Natural killer cell (primary cell): ENCODE results near the gene PRDM1. TPM values are rescaled to one million over a fixed set of nuclear protein-coding genes. Genes with fewer than 3 reads are reported as not detected.

Source experiments
- ATAC-seq, 3 donors: fragments of 150-1000 bp in 2 of 3; fragments of 200-7000 bp in 1 of 3; cut with Tn5 transposase; 1 replicate in 1 of 3; 2 replicates in 2 of 3; pipeline ENCODE4 v1.10.0; 2021; ENCODE audit warnings: mild to moderate bottlenecking in 2 of 3, moderate library complexity in 2 of 3
- DNase-seq, 2 donors: peaks; one replicate each; pipeline versions ENCODE4 v3.0.0 to v3.0.0-alpha.2; 2013 to 2021; ENCODE audit warnings: mixed read lengths in 1 of 2
- H3K27ac ChIP-seq: one replicate; pipeline ENCODE4 v1.5.1; 2013; ENCODE audit warnings: mild to moderate bottlenecking, low read length
- H3K27me3 ChIP-seq: one replicate; pipeline ENCODE4 v1.6.1; 2013; ENCODE audit warnings: low read length; ENCODE audit not compliant: control insufficient read depth, insufficient read depth
- H3K36me3 ChIP-seq: one replicate; pipeline ENCODE4 v1.6.1; 2013; ENCODE audit warnings: low read length; ENCODE audit not compliant: control insufficient read depth, insufficient read depth
- H3K4me1 ChIP-seq: one replicate; pipeline ENCODE4 v1.6.1; 2013; ENCODE audit warnings: low read length; ENCODE audit not compliant: control insufficient read depth, insufficient read depth
- H3K4me3 ChIP-seq: one replicate; pipeline ENCODE4 v1.5.1; 2013; ENCODE audit warnings: low read length
- H3K9me3 ChIP-seq: one replicate; pipeline ENCODE4 v1.6.1; 2013; ENCODE audit warnings: low read length; ENCODE audit not compliant: control insufficient read depth, insufficient read depth
- H3K27ac Mint-ChIP-seq, 2 donors: one replicate each; pipeline ENCODE4 v1.8.0; 2022; ENCODE audit warnings: mild to moderate bottlenecking in 2 of 2, mixed read lengths in 2 of 2, moderate library complexity in 1 of 2
- H3K27me3 Mint-ChIP-seq, 2 donors: one replicate each; pipeline ENCODE4 v1.8.0; 2022; ENCODE audit warnings: low read depth in 2 of 2, mixed read lengths in 2 of 2
- H3K36me3 Mint-ChIP-seq: one replicate; pipeline ENCODE4 v1.8.0; 2022; ENCODE audit warnings: mixed read lengths
- H3K4me1 Mint-ChIP-seq, 2 donors: one replicate each; pipeline ENCODE4 v1.8.0; 2022; ENCODE audit warnings: mixed read lengths in 2 of 2
- H3K4me3 Mint-ChIP-seq: one replicate; pipeline ENCODE4 v1.8.0; 2022; ENCODE audit warnings: mild to moderate bottlenecking, moderate library complexity, mixed read lengths
- H3K9me3 Mint-ChIP-seq, 2 donors: one replicate each; pipeline ENCODE4 v1.8.0; 2022; ENCODE audit warnings: mixed read lengths in 2 of 2
- CTCF ChIP-seq: fragments of 200-600 bp; IDR thresholded peaks from one replicate; pipeline ENCODE4 v1.8.0; 2022; ENCODE audit warnings: antibody characterized with exemption
- WGBS: methylation state at CpG from one replicate; pipeline ENCODE4 v1.1.7; 2013; ENCODE audit warnings: missing lambda C conversion rate; ENCODE audit not compliant: insufficient coverage; 5-methylcytosine and 5-hydroxymethylcytosine counted together
- intact Hi-C: fragments of 100-400 bp; cut with micrococcal nuclease; formaldehyde crosslinking; loops from one replicate; pipeline ENCODE4 v1.14.2; 2022
- total RNA-seq, 4 donors: library from RNA; stranded (reverse); fragments of 120-200 nt in 1 of 4; gene quantifications; one replicate each; pipeline versions ENCODE4 v1.2.3 to v1.2.4, GENCODE V29; 2013 to 2022

Gene PRDM1
- total RNA-seq, 3 donors from 2014 or later (not counting 1 experiment from before 2014, with no cell fraction given), result 165 to 180 (median 177) TPM

- Histone ChIP-seq H3K27ac (peak overlapping the region; percentile 68), H3K4me1 (peaks cover 9% of the 10 kb centered on the region), H3K36me3 (no peaks in the 10 kb centered on the region), H3K4me3 (peak overlapping the region; percentile 9), H3K27me3 (no peaks in the 10 kb centered on the region), H3K9me3 (no peaks in the 10 kb centered on the region)
- no peak for TF ChIP-seq CTCF
- Mint-ChIP-seq H3K27ac (peak overlapping the region; percentile 98 to 99), H3K27me3 (no peaks in the 10 kb centered on the region), H3K9me3 (no peaks in the 10 kb centered on the region), H3K36me3 (peaks cover 9% of the 10 kb centered on the region), H3K4me3 (peak overlapping the region; percentile 84), H3K4me1 (peaks cover 75 to 83% of the 10 kb centered on the region in 2 donors)
- WGBS, result 69% methylated on average over 3 of the region's 7 CpGs
- intact Hi-C loops, result no loop called here
- ATAC-seq (peak; percentile 32 to 38 (median 35)), DNase-seq (peak in 1 of 2 donors; percentile 63)
These were observed 8.3 kb downstream of the PRDM1 start for GRCh38 chr6:106094261-106094963.

DNA sequence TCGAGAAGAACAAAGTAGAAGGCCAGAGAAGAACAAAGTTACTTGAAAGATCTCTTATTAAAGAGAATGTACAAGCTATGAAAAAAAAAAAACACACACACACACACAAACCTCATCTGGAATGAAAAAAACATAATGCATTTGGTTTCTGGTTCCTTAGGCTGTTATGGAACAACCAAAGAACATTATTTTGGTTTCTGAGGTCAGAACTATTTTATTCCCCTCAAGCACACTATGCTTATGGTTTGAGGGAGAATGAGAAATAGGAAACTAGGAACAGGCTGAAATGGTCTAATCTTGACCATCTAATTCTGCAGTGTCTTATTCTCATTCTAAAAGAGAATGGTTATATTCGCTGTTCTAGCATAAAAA lies 8.8 kb downstream of the PRDM1 start:
- ATAC-seq, result no peak

DNA sequence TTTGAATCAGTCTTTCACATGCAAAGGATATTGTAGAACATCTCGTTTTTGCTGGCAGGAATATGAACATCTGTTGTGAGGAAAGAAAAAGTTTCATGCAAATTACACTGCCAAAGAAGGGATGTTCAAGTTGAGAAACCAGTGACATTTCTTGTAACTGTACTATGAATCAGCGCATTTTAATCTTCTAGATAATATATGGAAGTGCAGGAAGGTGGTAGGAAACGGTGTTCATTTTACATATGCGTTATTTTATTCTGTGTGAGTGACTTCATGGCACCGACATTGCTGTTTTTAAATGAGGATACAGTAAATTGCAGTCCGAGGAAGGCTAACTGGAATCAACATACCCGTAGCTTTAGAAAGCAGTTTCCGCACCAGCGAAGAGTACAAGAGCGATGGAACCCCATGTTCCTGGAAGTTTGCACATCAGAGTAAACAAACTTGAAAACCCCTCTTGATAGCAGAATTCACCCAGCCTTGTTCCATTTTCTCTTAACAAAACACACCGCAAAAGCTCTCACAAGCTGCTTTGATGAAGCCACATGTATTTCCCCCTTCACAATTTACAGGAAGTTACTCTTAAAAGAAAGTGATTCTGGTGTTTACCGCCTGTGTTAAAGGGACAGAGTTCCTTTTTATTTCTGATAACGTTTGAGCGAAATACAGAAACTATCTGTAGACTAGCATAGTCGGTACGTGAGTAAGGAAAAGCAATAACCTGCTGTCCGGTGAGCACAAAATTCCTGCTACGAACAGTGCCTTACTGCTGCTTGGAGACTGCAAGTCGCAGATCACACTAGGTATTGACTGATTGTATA lies 11.5 kb downstream of the PRDM1 start:
- H3K36me3 Mint-ChIP-seq, result peaks cover 19% of the 10 kb centered on the region

More for the DNA sequence above, 8.8 kb downstream of the PRDM1 start:
- Histone ChIP-seq H3K36me3 (no peaks in the 10 kb centered on the region), H3K9me3 (no peaks in the 10 kb centered on the region), H3K4me3 (no peak overlapping the region), H3K27me3 (no peaks in the 10 kb centered on the region), H3K4me1 (peaks cover 9% of the 10 kb centered on the region), H3K27ac (peak overlapping the region; percentile 68)
- peaks cover 72 to 80% of the 10 kb centered on the region in 2 donors for H3K4me1 Mint-ChIP-seq
- no CpG with 5 or more reads among the region's 2 CpGs for WGBS
- DNase-seq, result no peak
- peak overlapping the region; percentile 55 for H3K4me3 Mint-ChIP-seq
- no peaks in the 10 kb centered on the region for H3K27me3 Mint-ChIP-seq
- no peak for TF ChIP-seq CTCF
- H3K9me3 Mint-ChIP-seq, result no peaks in the 10 kb centered on the region
- peaks cover 10% of the 10 kb centered on the region for H3K36me3 Mint-ChIP-seq
- intact Hi-C loops, result loop anchor here (5.0 kb wide), 2 partner anchors 227 to 1727 kb away; partner anchors contain the start of gene SCML4
- peak overlapping the region; percentile 98 to 99 for H3K27ac Mint-ChIP-seq

More for the DNA sequence above, 11.5 kb downstream of the PRDM1 start:
- no peak for TF ChIP-seq CTCF
- H3K4me1 ChIP-seq, result peaks cover 12% of the 10 kb centered on the region
- peaks cover 82 to 89% of the 10 kb centered on the region in 2 donors for H3K4me1 Mint-ChIP-seq
- ATAC-seq (peak; percentile 46 to 73 (median 70)), DNase-seq (peak; percentile 48 to 91)
- no peaks in the 10 kb centered on the region for H3K9me3 ChIP-seq
- intact Hi-C loops, result loop anchor here (1.0 to 5.0 kb wide), 10 partner anchors 11 to 1725 kb away; partner anchors contain the start of genes PRDM1 and SCML4
- H3K36me3 ChIP-seq, result no peaks in the 10 kb centered on the region
- peak overlapping the region; percentile 80 for H3K4me3 ChIP-seq
- no peaks in the 10 kb centered on the region for H3K9me3 Mint-ChIP-seq
- H3K27ac ChIP-seq, result peak overlapping the region; percentile 85
- no peaks in the 10 kb centered on the region for H3K27me3 ChIP-seq
- peak overlapping the region; percentile 98 for H3K4me3 Mint-ChIP-seq
- no peaks in the 10 kb centered on the region for H3K27me3 Mint-ChIP-seq
- WGBS, result 0% methylated on average over 18 of the region's 19 CpGs
- peak overlapping the region; percentile 98 to 99 for H3K27ac Mint-ChIP-seq
